ENCODE measurements around the gene CREBZF.
"Not testable (repeated sequence)": the region's sequence is repeated elsewhere in the genome, so short reads cannot be mapped to it uniquely, and the experiment has no call there.

Gene CREBZF

DNA sequence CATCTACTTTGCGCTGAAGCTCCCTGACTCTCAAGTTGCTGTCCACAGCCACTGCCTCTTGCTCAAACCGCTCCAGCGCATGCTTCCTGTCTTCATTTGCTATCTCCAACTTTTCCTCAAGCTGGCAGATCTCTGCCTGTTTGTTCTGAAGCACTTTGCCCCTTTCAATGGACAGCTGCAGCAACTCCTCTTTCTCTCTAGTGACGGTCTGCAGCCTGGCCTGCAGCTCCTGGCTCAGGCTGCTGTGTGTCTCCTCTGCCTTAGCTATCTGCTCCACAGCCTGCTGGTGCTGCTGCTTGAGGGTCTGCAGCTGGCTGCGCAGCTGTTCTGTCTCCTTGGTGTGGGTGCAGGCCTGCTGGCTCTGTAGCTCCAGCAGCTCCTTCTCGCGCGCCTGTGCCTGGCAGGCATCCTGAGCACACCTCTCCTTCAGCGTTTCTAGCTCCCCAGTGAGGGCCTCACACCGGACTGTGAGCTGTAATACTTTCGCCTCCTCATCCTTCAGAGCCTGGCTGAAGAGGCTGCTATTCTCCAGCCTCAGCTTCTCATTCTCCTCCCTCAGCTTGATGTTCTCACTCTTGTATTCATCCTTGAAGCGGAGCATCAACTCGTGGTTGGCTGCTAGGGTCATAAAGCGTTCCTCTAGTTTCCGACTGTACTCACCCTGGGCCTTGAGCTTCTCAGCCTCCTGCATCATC lies 20.3 kb upstream of the CREBZF start:
- TF ChIP-seq ZFX (IDR thresholded peaks at IDR 0.05), result no peak
- TF ChIP-seq, protein P1, sequence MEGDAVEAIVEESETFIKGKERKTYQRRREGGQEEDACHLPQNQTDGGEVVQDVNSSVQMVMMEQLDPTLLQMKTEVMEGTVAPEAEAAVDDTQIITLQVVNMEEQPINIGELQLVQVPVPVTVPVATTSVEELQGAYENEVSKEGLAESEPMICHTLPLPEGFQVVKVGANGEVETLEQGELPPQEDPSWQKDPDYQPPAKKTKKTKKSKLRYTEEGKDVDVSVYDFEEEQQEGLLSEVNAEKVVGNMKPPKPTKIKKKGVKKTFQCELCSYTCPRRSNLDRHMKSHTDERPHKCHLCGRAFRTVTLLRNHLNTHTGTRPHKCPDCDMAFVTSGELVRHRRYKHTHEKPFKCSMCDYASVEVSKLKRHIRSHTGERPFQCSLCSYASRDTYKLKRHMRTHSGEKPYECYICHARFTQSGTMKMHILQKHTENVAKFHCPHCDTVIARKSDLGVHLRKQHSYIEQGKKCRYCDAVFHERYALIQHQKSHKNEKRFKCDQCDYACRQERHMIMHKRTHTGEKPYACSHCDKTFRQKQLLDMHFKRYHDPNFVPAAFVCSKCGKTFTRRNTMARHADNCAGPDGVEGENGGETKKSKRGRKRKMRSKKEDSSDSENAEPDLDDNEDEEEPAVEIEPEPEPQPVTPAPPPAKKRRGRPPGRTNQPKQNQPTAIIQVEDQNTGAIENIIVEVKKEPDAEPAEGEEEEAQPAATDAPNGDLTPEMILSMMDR (conservative IDR thresholded peaks at IDR 0.05), result no peak
- H3K27ac ChIP-seq, result no peak overlapping the region

DNA sequence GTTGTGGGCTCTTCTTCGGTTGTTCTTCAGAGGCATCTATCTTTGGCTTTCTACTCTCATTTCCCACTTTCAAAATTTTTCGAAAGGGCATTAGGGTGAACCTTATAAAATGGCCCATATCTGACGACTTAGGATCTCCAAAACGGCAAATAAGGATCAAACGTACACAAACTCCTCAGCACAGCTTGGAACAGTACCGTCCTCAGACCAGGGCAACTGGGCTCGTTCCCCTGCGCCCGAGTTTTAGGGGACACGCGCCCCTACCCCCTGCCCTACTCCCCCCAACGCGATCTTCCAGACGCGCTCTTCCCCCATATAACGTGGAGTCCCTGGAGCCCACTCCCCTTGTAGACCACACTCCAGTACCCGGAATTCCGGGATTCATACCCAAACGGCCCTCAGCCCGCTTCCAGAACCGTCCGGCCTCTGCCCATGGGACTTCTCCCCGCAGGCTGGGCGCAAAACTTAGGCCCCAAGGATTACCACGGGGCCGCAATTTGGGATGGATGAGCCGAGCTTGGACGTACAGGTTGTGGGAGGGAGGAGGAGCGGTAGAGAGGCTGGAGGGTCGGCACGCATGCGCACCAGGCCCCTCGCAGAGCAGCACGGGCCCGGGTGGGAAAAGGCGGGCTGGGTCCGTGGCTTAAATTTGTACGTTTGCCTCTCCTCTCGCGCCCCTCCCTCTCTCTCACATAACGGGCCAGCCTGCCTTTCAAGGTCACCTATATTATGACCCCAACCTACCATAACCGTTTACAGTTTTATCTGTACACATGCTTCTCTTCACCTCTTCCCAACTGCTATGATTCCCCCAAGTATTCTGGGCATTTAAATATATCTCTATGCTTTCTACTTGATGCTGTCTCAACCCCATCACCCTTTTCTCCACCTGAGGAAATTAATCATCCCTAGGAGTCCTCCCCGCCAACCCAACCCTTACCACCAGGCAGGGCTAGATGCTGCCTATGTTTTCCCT lies 17.7 kb upstream of the CREBZF start:
- TF ChIP-seq ZFX (IDR thresholded peaks at IDR 0.05), result no peak
- TF ChIP-seq, protein P1 (conservative IDR thresholded peaks at IDR 0.05), result no peak
- no peak overlapping the region for H3K27ac ChIP-seq

DNA sequence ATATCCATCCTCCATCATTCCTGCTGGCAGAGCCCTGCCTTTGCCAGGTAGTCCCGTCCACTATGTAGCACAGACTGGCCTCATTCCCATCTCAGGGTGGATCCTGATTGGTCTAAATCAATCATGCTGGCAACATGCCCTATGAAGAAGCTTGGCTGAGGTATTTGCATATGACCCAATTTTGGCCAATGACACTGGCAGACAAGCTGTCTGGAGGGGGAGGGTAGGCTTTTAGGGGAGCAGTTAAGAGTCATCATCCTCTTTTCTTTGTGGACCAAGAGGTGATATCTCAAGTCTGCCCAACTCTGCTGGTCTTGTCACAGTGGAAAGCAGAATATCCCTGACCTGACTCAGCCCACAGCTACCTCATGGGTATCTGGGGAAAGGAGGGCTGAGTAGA lies 16.0 kb upstream of the CREBZF start:
- TF ChIP-seq, protein P1 (conservative IDR thresholded peaks at IDR 0.05), result no peak
- TF ChIP-seq ZFX (IDR thresholded peaks at IDR 0.05), result no peak
- H3K27ac ChIP-seq, result no peak overlapping the region

DNA sequence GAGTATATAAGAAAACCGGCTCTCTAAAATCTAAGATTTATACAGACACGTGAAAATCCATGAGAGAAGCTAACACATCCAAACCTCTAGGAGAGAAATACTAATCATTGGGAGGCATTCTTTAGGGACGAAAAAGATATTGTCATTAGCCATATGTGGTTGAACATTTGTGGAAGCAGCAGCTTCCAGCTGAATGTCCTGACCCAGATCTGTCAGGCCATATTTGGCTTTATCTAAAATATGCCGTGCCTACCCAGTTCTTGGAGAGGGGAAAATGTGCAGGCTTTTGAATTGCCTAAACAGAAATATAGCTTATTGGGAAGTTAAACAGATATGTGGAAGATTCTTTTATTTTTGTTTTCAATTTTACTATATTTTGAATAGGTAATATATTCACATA lies 14.6 kb upstream of the CREBZF start:
- TF ChIP-seq, protein P1 (conservative IDR thresholded peaks at IDR 0.05), result no peak
- TF ChIP-seq ZFX (IDR thresholded peaks at IDR 0.05), result no peak
- no peak overlapping the region for H3K27ac ChIP-seq

DNA sequence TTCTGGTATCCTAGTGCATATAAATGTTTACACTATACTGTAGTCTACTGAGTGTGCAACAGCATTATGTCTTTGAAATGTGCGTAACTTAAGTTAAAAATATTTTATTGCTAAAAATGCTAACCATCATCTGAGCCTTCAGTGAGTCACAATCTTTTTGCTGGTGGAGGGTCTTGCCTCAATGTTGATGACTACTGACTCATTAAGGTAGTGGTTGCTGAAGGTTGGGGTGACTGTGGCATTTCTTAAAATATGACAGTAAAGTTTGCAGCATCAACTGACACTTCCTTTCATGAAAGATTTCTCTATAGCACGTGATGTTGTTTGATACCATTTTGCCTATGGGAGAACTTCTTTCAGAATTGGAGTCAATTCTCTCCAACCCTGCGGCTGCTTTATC lies 8.5 kb upstream of the CREBZF start:
- TF ChIP-seq ZFX (IDR thresholded peaks at IDR 0.05), result no peak
- TF ChIP-seq, protein P1 (conservative IDR thresholded peaks at IDR 0.05), result no peak
- H3K27ac ChIP-seq, result no peak overlapping the region

DNA sequence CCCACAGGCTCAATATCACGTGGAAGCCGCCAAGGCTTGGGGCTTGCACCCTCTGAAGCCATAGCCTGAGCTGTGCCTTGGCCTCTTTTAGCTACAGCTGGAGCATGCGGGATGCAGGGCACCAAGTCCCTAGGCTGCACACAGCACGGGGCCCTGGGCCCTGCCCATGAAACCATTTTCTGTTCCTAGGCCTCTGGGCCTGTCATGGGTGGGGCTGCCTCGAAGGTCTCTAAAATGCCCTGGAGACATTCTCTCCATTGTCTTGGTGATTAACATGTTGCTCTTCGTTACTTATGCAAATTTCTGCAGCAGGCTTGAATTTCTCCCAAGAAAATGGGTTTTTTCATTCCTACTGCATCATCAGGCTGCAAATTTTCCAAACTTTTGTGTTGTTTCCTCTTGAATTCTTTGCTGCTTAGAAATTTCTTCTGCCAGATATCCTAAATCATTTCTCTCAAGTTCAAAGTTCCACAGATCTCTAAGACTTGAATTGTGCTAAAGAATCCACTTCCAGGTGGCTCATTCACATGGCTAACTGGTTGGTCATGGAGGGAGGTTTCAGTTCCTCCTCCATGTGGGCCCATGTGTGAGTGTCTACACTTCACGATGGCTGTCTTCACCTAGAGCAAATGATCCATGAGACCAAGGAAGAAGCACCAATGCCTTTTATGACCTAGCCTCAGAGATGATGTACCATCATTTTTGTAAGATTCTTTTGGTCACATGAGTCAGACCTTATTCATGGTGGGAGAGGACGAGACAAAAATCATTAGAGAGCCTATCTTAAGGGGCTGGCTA lies 7.4 kb upstream of the CREBZF start:
- H3K27ac ChIP-seq, result no peak overlapping the region
- TF ChIP-seq, protein P1 (conservative IDR thresholded peaks at IDR 0.05), result no peak
- TF ChIP-seq ZFX (IDR thresholded peaks at IDR 0.05), result no peak

DNA sequence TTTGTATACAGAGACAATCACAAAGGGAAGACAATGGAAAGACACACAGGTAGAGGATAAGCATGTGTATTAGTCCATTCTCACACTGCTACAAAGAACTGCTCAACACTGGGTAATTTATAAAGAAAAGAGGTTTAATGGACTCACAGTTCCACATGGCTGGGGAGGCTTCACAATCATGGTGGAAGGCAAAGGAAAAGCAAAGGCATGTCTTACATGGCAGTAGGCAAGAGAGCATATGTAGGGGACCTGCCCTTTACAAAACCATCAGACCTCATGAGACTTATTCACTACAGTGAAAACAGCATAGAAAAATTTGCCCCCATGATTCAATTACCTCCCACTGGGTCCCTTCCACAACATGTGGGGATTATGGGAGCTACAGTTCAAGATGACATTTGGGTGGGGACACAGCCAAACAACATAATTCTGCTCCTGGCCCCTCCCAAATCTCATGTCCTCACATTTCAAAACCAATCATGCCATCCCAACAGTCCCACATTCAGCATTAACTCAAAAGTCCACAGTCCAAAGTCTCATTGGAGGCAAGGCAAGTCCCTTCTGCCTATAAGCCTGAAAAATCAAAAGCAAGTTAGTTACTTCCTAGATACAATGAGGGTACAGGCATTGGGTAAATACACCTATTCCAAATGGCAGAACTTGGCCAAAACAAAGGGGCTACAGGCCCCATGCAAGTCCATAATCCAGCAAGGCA lies 6.2 kb upstream of the CREBZF start:
- H3K27ac ChIP-seq, result not testable (repeated sequence)

Data from C4-2B (cell line).